H1 (cell line): ENCODE results near the gene PLD5. TPM values are rescaled to one million over a fixed set of nuclear protein-coding genes. Genes with fewer than 3 reads are reported as not detected.
"Not testable (repeated sequence)": the region's sequence is repeated elsewhere in the genome, so short reads cannot be mapped to it uniquely, and the experiment has no call there.

ENCODE experiments used
- CTCF ChIA-PET: fragments of 300-600 bp; sonication (Branson Sonifier 250); formaldehyde crosslinking; loops from one replicate; lab custom pipeline; 2021; ENCODE audit not compliant: partially characterized antibody; lab: Charles Lee
- POLR2A ChIA-PET: fragments of 300-600 bp; sonication (Branson Sonifier 250); formaldehyde crosslinking; loops from one replicate; lab custom pipeline; 2021; ENCODE audit warnings: inconsistent platforms; ENCODE audit not compliant: partially characterized antibody; lab: Charles Lee
- DNase-seq, 2 experiments: peaks; one replicate each; pipeline versions ENCODE4 v3.0.0 to v3.0.0-alpha.2; 2010 to 2022; ENCODE audit warnings: low spot score in 2 of 2, low read depth in 1 of 2, mixed read lengths in 1 of 2
- FAIRE-seq: peaks from 2 replicates; lab custom pipeline; 2011; peaks lifted over from hg19 to GRCh38; lab: Jason Lieb, UNC
- H2AFZ ChIP-seq: 2 replicates; pipeline ENCODE4 v1.8.1; 2012; ENCODE audit warnings: low read length, inconsistent platforms
- H2AK5ac ChIP-seq: 2 replicates; pipeline ENCODE4 v1.6.1; 2013; ENCODE audit warnings: low read depth, low read length
- H2BK120ac ChIP-seq: replicated peaks from 2 replicates; pipeline ENCODE3; 2013; ENCODE audit warnings: low read depth, low read length, inconsistent platforms
- H2BK12ac ChIP-seq: 2 replicates; pipeline ENCODE4 v1.6.1; 2013; ENCODE audit warnings: low read depth, low read length
- H2BK15ac ChIP-seq: 2 replicates; pipeline ENCODE4 v1.6.1; 2013; ENCODE audit warnings: low read length
- H2BK20ac ChIP-seq: 2 replicates; pipeline ENCODE4 v1.6.1; 2013; ENCODE audit warnings: low read length
- H2BK5ac ChIP-seq: 2 replicates; pipeline ENCODE4 v1.6.1; 2013; ENCODE audit warnings: low read depth, low read length
- H3K14ac ChIP-seq: 2 replicates; pipeline ENCODE4 v1.6.1; 2013; ENCODE audit warnings: inconsistent platforms; ENCODE audit not compliant: insufficient read length
- H3K18ac ChIP-seq: 2 replicates; pipeline ENCODE4 v1.6.1; 2013; ENCODE audit warnings: low read length; ENCODE audit errors: extremely low read depth
- H3K23ac ChIP-seq: 2 replicates; pipeline ENCODE4 v1.6.1; 2013; ENCODE audit warnings: inconsistent platforms; ENCODE audit not compliant: insufficient read length
- H3K23me2 ChIP-seq: 2 replicates; pipeline ENCODE4 v1.6.1; 2013; ENCODE audit warnings: low read depth, low read length
- H3K27ac ChIP-seq: 2 replicates; pipeline ENCODE4 v1.6.1; 2011; ENCODE audit warnings: low read depth, low read length, inconsistent platforms
- H3K27me3 ChIP-seq, 4 experiments: replicated peaks in 1 of 4; 1 replicate in 1 of 4; 2 replicates in 3 of 4; pipeline versions ENCODE4 v1.6.1 to v1.8.1; 2011 to 2013; ENCODE audit warnings: low read length in 3 of 4, mild to moderate bottlenecking in 3 of 4, inconsistent platforms in 2 of 4, mixed read lengths in 2 of 4, moderate library complexity in 1 of 4; ENCODE audit not compliant: control insufficient read depth in 3 of 4, insufficient read depth in 3 of 4; ENCODE audit errors: extremely low read depth in 1 of 4
- H3K36me3 ChIP-seq, 4 experiments: 2 replicates each; pipeline versions ENCODE4 v1.6.1 to v1.8.1; 2011 to 2013; ENCODE audit warnings: mild to moderate bottlenecking in 4 of 4, low read length in 3 of 4, moderate library complexity in 2 of 4, control low read depth in 1 of 4, inconsistent platforms in 1 of 4; ENCODE audit not compliant: insufficient read depth in 4 of 4, control insufficient read depth in 2 of 4
- H3K4ac ChIP-seq: replicated peaks from 2 replicates; pipeline ENCODE3; 2013; ENCODE audit warnings: low read length, low read depth, mixed read lengths, inconsistent platforms; ENCODE audit not compliant: insufficient read length
- H3K4me1 ChIP-seq, 4 experiments: replicated peaks in 1 of 4; 1 replicate in 1 of 4; 2 replicates in 3 of 4; pipeline versions ENCODE4 v1.6.1 to v1.8.1; 2011 to 2013; ENCODE audit warnings: low read length in 3 of 4, inconsistent platforms in 2 of 4, mixed read lengths in 1 of 4; ENCODE audit not compliant: insufficient read depth in 4 of 4, control insufficient read depth in 3 of 4
- H3K4me2 ChIP-seq, 2 experiments: 2 replicates each; pipeline versions ENCODE4 v1.6.1 to v1.8.1; 2011 to 2013; ENCODE audit warnings: low read depth in 2 of 2, low read length in 2 of 2, control low read depth in 1 of 2, inconsistent platforms in 1 of 2, mild to moderate bottlenecking in 1 of 2; ENCODE audit not compliant: insufficient read depth in 1 of 2
- H3K4me3 ChIP-seq, 4 experiments: fragments of 200-600, 300-600 bp in 1 of 4; sonication (generic), shearing (Covaris generic), sonication (Bioruptor Twin) in 1 of 4; 2 replicates each; pipeline versions ENCODE4 v1.5.1 to v1.8.1; 2011 to 2016; ENCODE audit warnings: low read length in 4 of 4, low read depth in 3 of 4, control low read depth in 2 of 4, inconsistent platforms in 2 of 4, mild to moderate bottlenecking in 2 of 4, mixed read lengths in 1 of 4, moderate library complexity in 1 of 4; ENCODE audit not compliant: insufficient read depth in 2 of 4; ENCODE audit errors: extremely low read depth in 1 of 4
- H3K56ac ChIP-seq: replicated peaks from 2 replicates; pipeline ENCODE3; 2013; ENCODE audit warnings: low read depth, mild to moderate bottlenecking, mixed read lengths, low read length, inconsistent platforms; ENCODE audit not compliant: insufficient read length
- H3K79me1 ChIP-seq: 2 replicates; pipeline ENCODE4 v1.6.1; 2013; ENCODE audit warnings: low read depth, low read length, control low read depth
- H3K79me2 ChIP-seq, 2 experiments: 2 replicates each; pipeline versions ENCODE4 v1.6.1 to v1.8.1; 2012 to 2013; ENCODE audit warnings: low read length in 2 of 2, mild to moderate bottlenecking in 2 of 2, inconsistent platforms in 1 of 2; ENCODE audit not compliant: insufficient read depth in 2 of 2, control insufficient read depth in 1 of 2
- H3K9ac ChIP-seq, 4 experiments: replicated peaks in 1 of 4; 1 replicate in 1 of 4; 2 replicates in 3 of 4; pipeline versions ENCODE4 v1.6.1 to v1.8.1; 2011 to 2013; ENCODE audit warnings: low read depth in 3 of 4, low read length in 3 of 4, control low read depth in 2 of 4, mild to moderate bottlenecking in 2 of 4, moderate library complexity in 2 of 4, inconsistent platforms in 1 of 4; ENCODE audit errors: extremely low read depth in 1 of 4
- H3K9me3 ChIP-seq, 2 experiments: 2 replicates each; pipeline versions ENCODE4 v1.6.1 to v1.8.1; 2012 to 2013; ENCODE audit warnings: mild to moderate bottlenecking in 2 of 2, moderate library complexity in 2 of 2, control low read depth in 1 of 2, inconsistent platforms in 1 of 2, low read depth in 1 of 2, low read length in 1 of 2, mixed read lengths in 1 of 2; ENCODE audit not compliant: insufficient read depth in 2 of 2
- H4K20me1 ChIP-seq, 2 experiments: replicated peaks in 1 of 2; 2 replicates each; pipeline versions ENCODE3 to v1.8.1; 2011 to 2013; ENCODE audit warnings: inconsistent platforms in 2 of 2, low read length in 2 of 2, mild to moderate bottlenecking in 1 of 2; ENCODE audit not compliant: insufficient read depth in 2 of 2, control insufficient read depth in 1 of 2
- H4K5ac ChIP-seq: 2 replicates; pipeline ENCODE4 v1.6.1; 2013; ENCODE audit warnings: low read length, low read depth, mixed read lengths, inconsistent platforms; ENCODE audit not compliant: insufficient read length
- H4K8ac ChIP-seq: 2 replicates; pipeline ENCODE4 v1.8.0; 2013; ENCODE audit warnings: mild to moderate bottlenecking, moderate library complexity, low read length, inconsistent platforms; ENCODE audit not compliant: insufficient read depth; ENCODE audit errors: extremely low read depth
- H4K91ac ChIP-seq: replicated peaks from 2 replicates; pipeline ENCODE3; 2013; ENCODE audit warnings: low read length, mixed read lengths, inconsistent platforms; ENCODE audit not compliant: insufficient read length
- WGBS, 2 experiments: shearing (Covaris generic) in 1 of 2; methylation state at CpG; one replicate each; pipeline versions ENCODE4 v1.1.6 to v1.1.7; 2013 to 2015; ENCODE audit warnings: low lambda C conversion rate in 2 of 2, mixed read lengths in 2 of 2, inconsistent platforms in 1 of 2, low coverage in 1 of 2, missing lambda C conversion rate in 1 of 2; ENCODE audit not compliant: insufficient replicate concordance in 2 of 2, insufficient coverage in 1 of 2, insufficient read length in 1 of 2; ENCODE audit errors: extremely low coverage in 1 of 2, missing lambda C conversion rate in 1 of 2; 5-methylcytosine and 5-hydroxymethylcytosine counted together
- polyA plus RNA-seq, 7 experiments: library from polyadenylated mRNA; depleted of rRNA in 3 of 7; stranded (reverse) in 5 of 7; unstranded in 2 of 7; fragments of >200 nt in 5 of 7; fragments of 200-250 nt in 2 of 7; gene quantifications; 1 replicate in 5 of 7; 2 replicates in 1 of 7; 4 replicates in 1 of 7; pipeline versions ENCODE4 v1.2.1 to v1.2.3, GENCODE V29; 2011 to 2013; ENCODE audit warnings: missing spikeins in 2 of 7, mixed read lengths in 2 of 7
- total RNA-seq: library from RNA; stranded (reverse); fragmentation: NEBNext Ultra II Directional; extraction: Animal tissue kit (Norgen Biotek cat#: 25700); gene quantifications from 2 replicates; pipeline ENCODE4 v1.2.1, GENCODE V29; 2021

Gene PLD5
- total and polyA plus RNA-seq, 2 of the 8 experiments (the other 6 are each of a cell fraction or from before 2014, with no cell fraction given) = 0.86 to 8.5 TPM

GRCh38 chr1:242179767-242180166 lies 344.7 kb downstream of the PLD5 start:
- CTCF ChIA-PET = interaction anchor here (1.4 to 3.9 kb wide), 3 partner anchors 11 to 245 kb away, joined by 5 to 13 read pairs (median 5); no protein-coding TSS in a partner anchor

More at GRCh38 chr1:242179767-242180166, 344.7 kb downstream of the PLD5 start:
- peak overlapping the region; percentile 60; the same call in 1 of the 2 replicates for H3K18ac ChIP-seq
- H3K27me3 ChIP-seq, H2BK5ac ChIP-seq, FAIRE-seq, H4K5ac ChIP-seq, H2AK5ac ChIP-seq, DNase-seq, H4K8ac ChIP-seq, H3K23ac ChIP-seq, H4K20me1 ChIP-seq, H2BK12ac ChIP-seq, H3K56ac ChIP-seq, H3K23me2 ChIP-seq, H3K79me1 ChIP-seq, H3K4ac ChIP-seq, H4K91ac ChIP-seq, H3K9ac ChIP-seq, H3K79me2 ChIP-seq, H2BK20ac ChIP-seq, H3K14ac ChIP-seq, H3K4me2 ChIP-seq, POLR2A ChIA-PET, H3K36me3 ChIP-seq, H3K9me3 ChIP-seq, H3K4me3 ChIP-seq, H2AFZ ChIP-seq, H2BK15ac ChIP-seq, H3K27ac ChIP-seq: not testable (repeated sequence)
- H3K4me1 ChIP-seq = peaks cover 4 to 26% (median 17%) of the 10 kb centered on the region in 4 experiments; a peak in 6 of 7 replicates
- peak overlapping the region; percentile 19 for H2BK120ac ChIP-seq
- WGBS, 2 experiments = 66% methylated on average over 5 of the region's 5 CpGs; no CpG with 5 or more reads in 1 of the 2 experiments
